ENCODE data around the gene ACKR2.

ACKR2 gene

GRCh38 chr3:42829083-42829627 lies 19.9 kb downstream of the ACKR2 start:
- in situ Hi-C loops (cut with HindIII; ENCODE audit: low sequenced_read_pairs) = no loop called here

DNA sequence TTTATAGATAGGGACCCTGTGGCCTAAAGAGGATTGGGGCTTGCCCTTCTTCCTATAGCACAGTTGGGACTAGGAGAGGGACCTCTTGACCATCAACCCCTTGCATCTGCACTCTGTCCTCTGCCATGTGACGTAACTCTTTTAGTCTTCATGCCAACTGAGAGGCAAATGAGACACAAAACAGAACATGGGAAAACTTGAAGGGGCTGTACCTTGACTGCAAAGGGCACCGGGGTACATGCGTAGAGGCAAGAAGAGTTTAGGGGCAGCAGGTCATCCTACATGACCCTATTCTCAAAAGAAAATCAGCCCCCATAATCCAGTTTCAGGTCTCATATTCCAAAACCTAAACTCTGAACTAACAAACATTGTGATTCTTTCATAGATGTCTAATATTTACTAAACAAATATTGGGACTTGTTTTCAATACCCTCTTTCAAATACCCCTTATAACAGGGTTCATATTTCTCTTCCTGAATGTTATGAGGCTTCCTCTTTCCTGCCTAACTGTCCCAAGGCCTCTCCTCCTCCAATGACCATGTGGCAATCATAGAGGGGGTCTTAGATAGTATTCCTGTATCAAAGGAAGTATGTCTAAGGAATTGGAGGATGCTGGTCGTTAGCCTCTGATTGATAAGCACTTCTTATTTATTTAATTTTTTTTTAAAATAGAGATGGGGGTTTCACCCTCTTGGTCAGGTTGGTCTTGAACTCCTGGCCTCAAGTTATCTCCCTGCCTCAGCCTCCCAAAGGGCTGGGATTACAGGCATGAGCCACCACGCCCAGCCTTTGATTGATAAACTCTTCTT lies 20.6 kb downstream of the ACKR2 start:
- in situ Hi-C loops (cut with HindIII; ENCODE audit: low sequenced_read_pairs) = no loop called here

GRCh38 chr3:42830437-42831320 lies 21.4 kb downstream of the ACKR2 start:
- in situ Hi-C loops (cut with HindIII; ENCODE audit: low sequenced_read_pairs) = no loop called here

GRCh38 chr3:42831321-42831713 lies 22.1 kb downstream of the ACKR2 start:
- in situ Hi-C loops (cut with HindIII; ENCODE audit: low sequenced_read_pairs) = no loop called here

DNA sequence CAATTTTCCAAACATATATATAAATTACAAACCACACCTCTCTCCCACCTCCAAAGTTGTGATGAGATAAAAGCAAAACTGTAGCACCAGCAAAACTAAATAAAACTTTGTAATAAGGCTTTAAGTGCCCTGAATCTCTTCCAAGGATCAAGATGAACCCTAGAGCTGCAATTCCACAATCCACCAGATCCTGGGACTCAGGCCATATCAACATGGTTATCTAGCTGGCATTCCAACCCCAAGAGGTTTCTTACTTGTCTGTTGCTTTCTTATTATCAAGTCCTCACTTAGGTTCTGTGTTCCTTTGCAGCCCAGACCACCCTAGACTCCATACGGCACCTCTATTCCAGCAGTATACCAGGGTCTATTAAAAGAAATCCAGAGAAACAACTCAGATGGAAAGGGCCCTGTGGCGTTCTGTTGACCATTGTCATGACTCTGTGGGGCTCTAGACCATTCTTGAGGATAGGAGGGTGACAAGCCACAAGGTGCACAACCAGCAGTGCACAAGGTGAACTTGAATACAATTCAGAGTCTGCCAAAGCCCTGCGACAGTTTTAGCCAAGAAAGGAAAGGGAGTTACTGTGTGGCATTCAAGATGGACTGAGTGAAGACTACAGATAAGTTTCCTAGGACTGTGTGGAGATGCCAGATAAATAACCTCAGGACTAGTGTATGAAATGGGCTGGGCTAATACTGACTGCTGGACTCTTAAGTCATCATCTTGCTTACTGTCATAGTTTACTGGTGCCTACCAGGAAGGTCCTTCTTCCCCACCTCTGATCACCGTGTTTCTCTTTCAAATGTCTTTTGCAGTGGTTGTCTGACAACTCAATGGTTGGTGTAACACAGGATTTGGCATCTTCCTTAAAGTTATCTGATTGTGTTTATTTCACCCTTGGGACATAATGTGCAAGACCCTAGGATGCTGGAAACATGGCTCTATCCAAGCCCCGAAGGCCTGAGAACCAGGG lies 27.2 kb downstream of the ACKR2 start:
- in situ Hi-C loops (cut with HindIII; ENCODE audit: low sequenced_read_pairs) = no loop called here

DNA sequence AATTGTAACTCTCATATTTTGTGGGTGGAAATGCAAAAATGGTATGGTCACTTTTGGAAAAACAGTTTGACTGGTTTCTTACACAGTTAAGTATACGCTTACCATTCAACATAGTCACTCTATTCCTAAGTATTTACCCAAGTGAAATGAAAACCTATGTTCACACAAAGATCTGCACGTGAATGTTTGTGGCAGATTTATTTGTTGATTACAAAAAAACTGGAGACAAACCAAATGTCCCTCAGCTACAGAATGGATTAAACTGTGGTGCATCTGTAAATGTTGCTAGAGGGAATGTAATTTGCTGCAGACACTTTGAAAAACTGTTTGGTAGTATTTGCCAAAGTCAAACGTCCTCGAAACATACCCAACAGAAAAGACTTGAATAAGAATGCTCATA lies 29.3 kb downstream of the ACKR2 start:
- in situ Hi-C loops (cut with HindIII; ENCODE audit: low sequenced_read_pairs) = no loop called here

DNA sequence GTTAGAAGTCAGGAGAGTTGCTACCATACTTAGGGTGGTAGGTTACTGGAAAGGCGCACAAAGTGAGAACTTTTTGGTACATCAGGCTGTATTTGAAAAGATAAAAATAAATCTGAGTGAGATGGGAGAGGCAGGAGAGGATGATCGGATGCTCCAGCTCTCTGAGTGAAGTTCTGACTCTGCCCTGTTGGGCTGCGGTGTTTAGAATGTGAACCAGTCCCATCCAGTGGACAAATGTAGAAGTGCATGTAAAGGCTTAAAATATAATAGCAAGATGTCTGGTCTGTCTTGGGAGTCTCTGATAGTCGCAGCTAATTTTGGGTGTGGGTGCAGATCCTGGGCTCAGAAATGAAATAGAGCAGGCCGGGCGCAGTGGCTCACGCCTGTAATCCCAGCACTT lies 30.4 kb downstream of the ACKR2 start:
- in situ Hi-C loops (cut with HindIII; ENCODE audit: low sequenced_read_pairs) = no loop called here

DNA sequence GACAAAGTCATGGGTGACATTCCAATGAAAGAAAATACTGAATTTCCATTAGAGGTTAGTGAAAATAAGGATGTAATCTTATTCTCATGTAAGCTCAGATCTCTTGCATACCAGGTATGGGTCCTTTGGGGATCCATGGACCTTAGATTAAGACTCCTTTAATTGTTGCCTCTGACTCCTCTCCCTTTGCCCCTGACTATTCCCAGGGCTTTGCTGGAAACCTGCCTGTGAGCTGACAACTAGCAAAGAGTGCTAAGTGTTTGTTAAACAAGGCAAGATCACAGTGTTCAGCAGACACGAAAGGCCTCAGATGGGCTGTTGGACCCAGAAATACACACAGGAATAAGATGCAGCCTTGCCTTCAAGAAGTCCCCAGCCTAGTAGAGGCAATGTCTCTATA lies 32.1 kb downstream of the ACKR2 start:
- in situ Hi-C loops (cut with HindIII; ENCODE audit: low sequenced_read_pairs) = no loop called here

GRCh38 chr3:42843713-42844411 lies 34.6 kb downstream of the ACKR2 start:
- in situ Hi-C loops (cut with HindIII; ENCODE audit: low sequenced_read_pairs) = no loop called here

GRCh38 chr3:42844412-42844713 lies 35.1 kb downstream of the ACKR2 start:
- in situ Hi-C loops (cut with HindIII; ENCODE audit: low sequenced_read_pairs) = no loop called here

- in situ Hi-C loops (cut with HindIII; ENCODE audit: low sequenced_read_pairs) = no loop called here
These were observed 35.6 kb downstream of the ACKR2 start for GRCh38 chr3:42844815-42845214.

DNA sequence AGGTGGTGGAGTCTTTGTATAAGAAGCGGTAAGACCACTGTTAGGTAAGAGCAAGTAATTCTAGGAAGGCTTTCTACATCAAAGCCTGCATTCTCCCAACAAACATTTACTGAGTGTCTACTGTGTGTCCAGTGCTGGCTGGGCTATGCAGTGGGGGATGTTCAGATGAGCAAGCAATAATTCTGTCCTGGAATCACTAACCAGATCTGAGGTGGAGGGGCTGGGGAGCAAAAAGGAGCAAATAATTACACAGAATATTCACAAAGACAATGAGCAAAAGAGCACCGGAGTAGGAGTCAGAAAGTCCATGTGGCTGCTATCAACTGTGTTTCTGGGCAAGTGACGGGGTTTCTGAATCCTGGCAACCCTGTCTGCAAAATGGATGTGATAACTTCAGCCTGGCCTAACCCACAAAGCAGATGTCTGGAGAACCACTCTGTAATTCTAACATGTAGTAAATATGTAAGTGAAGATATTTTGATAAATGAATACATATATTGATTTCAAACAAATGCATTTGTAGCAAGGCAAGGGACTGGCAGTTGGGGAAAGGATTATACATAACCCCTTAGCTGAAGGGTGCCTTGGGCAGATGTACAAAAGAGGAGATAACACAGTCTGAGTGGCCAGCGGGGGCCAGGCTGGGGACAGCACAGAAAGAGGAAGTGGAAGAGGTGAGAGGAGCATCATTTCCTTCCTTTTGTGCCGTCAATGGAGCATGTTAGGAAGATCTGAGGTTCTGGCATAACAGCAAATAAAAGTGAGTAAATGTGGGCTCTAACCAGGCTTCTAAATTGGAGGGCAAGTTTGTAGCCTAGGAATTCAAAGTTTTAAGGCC lies 37.7 kb downstream of the ACKR2 start:
- in situ Hi-C loops (cut with HindIII; ENCODE audit: low sequenced_read_pairs) = no loop called here

DNA sequence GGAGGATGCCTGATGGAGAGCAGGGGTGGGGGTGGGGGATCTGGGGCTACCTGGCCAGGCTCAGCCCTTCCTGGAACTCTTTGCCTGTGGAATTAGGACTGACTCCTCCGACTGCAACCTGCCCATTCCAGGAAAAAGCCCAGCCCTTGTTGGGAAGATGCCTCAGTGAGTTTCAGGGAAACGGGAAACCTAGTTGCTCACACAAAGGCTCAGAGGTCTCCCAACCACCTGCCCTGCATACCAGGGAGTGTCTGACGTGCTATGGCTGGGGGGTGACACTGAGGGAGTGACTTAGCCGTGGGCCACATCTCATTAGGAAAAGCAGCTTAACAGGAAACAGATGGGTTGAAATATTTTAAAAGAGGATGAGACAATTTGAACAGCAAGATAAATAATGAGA lies 38.5 kb downstream of the ACKR2 start:
- in situ Hi-C loops (cut with HindIII; ENCODE audit: low sequenced_read_pairs) = no loop called here

- in situ Hi-C loops (cut with HindIII; ENCODE audit: low sequenced_read_pairs) = no loop called here
These were observed 39.8 kb downstream of the ACKR2 start for GRCh38 chr3:42849017-42849416.

DNA sequence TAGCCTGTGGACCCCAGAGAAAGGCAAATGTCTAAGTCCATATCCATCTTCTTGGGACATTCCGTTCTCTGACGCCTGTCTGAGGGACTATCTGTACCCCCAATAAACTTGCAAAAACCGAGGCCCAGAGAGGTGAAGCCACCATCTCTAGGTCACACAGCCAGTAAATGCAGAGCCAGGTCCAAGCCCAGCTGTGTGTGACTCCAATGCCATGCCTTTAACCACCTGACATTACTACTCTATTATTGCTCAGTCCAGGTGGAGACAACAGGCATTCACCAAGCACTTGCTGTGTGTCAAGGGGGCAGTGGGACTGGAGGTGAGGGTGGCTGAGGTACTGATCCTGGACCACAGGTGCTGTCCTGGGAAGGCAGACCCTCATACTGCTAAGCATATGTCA lies 41.0 kb downstream of the ACKR2 start:
- in situ Hi-C loops (cut with HindIII; ENCODE audit: low sequenced_read_pairs) = no loop called here

- in situ Hi-C loops (cut with HindIII; ENCODE audit: low sequenced_read_pairs) = no loop called here
These were observed 42.1 kb downstream of the ACKR2 start for GRCh38 chr3:42851228-42851834.

DNA sequence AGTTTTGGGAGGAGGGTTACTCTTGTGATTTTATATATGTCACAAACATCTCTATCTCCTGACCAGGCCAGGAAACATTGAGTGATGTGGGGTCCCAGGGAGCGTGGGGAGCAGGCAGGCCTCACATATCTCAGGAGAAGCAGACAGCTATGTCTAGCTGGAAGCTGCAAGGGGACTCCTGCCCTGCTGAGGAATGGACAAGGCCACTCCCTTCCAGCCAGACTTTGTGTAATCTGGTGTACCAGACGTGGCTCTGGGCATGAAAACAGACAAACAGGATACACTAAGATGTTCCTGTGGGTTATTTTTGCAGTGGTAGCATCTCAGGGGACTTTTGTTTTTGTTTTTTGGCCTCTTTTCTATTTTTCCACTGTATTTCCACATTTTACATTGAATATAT lies 43.2 kb downstream of the ACKR2 start:
- in situ Hi-C loops (cut with HindIII; ENCODE audit: low sequenced_read_pairs) = no loop called here

- in situ Hi-C loops (cut with HindIII; ENCODE audit: low sequenced_read_pairs) = no loop called here
These were observed 43.8 kb downstream of the ACKR2 start for GRCh38 chr3:42853056-42853455.

DNA sequence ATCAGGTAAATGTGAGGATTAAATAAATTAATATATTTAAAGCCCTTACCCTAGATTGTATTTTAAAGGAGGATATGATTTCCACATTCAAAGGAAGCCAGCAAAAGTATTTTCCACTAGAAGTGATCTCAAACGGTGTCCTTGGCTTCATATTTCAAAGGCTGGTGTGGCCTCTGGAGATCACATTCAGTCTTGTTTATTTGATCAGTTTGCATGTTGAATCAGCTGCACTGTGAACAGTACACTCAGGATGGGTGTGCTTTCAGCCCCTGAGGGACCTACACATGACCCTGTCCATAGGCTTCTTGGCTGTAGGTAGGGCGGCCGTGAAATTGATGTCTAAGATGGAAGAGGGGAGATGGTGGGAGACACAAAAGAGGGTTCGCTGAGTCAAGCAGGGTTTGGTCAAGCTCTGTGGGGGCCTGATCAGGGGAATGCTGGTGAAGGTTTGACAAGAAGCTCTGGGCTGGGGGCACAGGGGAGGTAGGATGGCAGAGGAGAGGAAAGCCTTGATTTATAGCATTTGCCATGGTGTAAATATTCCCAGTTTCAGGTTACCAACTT lies 44.6 kb downstream of the ACKR2 start:
- in situ Hi-C loops (cut with HindIII; ENCODE audit: low sequenced_read_pairs) = no loop called here
